Measurements from ENCODE around the gene POGLUT3. TPM values are rescaled to one million over a fixed set of nuclear protein-coding genes. Genes with fewer than 3 reads are reported as not detected.

POGLUT3 gene
- total and polyA plus RNA-seq, 2 experiments from 2014 or later = 7.6 to 12.2 TPM

DNA sequence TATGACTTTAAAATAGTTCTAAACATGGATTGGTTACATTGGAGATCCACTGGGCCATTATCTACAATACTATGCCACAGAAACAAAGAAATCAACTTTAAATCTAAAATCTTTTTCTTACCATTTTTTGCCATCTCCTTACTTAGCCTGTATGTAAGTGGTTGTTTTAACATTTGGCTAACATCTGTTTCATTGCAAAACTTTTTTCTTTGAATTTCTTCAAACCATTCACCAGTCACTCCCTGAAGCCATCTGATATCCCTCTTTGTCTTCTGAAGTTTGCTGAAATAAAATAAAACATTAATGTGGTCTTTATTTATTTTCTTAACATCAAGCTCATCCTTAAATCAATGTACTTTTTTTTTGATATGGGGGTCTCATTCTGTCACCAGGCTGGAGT lies 43.3 kb upstream of the POGLUT3 start (continued):
- TF ChIP-seq, protein P1, sequence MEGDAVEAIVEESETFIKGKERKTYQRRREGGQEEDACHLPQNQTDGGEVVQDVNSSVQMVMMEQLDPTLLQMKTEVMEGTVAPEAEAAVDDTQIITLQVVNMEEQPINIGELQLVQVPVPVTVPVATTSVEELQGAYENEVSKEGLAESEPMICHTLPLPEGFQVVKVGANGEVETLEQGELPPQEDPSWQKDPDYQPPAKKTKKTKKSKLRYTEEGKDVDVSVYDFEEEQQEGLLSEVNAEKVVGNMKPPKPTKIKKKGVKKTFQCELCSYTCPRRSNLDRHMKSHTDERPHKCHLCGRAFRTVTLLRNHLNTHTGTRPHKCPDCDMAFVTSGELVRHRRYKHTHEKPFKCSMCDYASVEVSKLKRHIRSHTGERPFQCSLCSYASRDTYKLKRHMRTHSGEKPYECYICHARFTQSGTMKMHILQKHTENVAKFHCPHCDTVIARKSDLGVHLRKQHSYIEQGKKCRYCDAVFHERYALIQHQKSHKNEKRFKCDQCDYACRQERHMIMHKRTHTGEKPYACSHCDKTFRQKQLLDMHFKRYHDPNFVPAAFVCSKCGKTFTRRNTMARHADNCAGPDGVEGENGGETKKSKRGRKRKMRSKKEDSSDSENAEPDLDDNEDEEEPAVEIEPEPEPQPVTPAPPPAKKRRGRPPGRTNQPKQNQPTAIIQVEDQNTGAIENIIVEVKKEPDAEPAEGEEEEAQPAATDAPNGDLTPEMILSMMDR (conservative IDR thresholded peaks at IDR 0.05; ENCODE audit: low read depth in 2 of 2) = no peak

DNA sequence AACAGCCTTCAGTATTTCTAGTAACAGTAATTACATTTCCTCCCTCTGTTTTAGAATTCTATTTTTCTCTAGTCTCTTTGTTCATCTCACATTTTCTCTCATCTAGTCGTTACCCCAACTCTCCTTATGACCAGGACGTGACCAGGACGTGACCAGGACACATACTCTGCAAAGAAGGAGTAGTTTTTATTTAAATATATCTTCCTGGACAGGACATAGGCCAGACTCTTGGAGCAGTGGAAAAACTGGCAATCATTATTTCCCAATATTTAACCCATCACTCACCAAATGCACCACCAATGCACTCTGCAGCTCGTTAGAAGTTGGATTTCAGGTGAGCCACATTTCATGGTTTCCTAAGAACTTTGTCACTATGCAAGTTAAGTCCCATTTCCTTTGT lies 40.3 kb upstream of the POGLUT3 start:
- Histone ChIP-seq H3F3A (replicated peaks; ENCODE audit: low read depth) (no peaks in the 10 kb centered on the region), H3K27ac (ENCODE audit: low read depth) (no peak overlapping the region), H3K4me3 (no peak overlapping the region), H3K9me2 (ENCODE audit: insufficient read depth) (no peaks in the 10 kb centered on the region), H3K4me1 (ENCODE audit: insufficient read depth) (no peaks in the 10 kb centered on the region), H3K4me2 (no peak overlapping the region), H2AFZ (no peak overlapping the region), H3K27me3 (ENCODE audit: insufficient read depth) (no peaks in the 10 kb centered on the region), H3K79me2 (replicated peaks; ENCODE audit: insufficient read depth) (no peaks in the 10 kb centered on the region), H3K36me3 (ENCODE audit: insufficient read depth) (no peaks in the 10 kb centered on the region), H4K20me1 (replicated peaks; ENCODE audit: insufficient read depth) (no peaks in the 10 kb centered on the region)
- DNase-seq (ENCODE audit: low spot score) (no peak), ATAC-seq (no peak)
- Mint-ChIP-seq H3K36me3 (ENCODE audit: low read depth) (no peaks in the 10 kb centered on the region), H3K9me3 (no peaks in the 10 kb centered on the region), H3K27ac (no peak overlapping the region), H3K27me3 (ENCODE audit: insufficient read depth, low read depth, poor library complexity) (no peaks in the 10 kb centered on the region), H3K4me3 (no peak overlapping the region), H3K4me1 (peaks cover 13% of the 10 kb centered on the region; the same call in 2 of the 3 replicates)
- TF ChIP-seq, protein P1 (conservative IDR thresholded peaks at IDR 0.05; ENCODE audit: low read depth in 2 of 2) = no peak
- TF ChIP-seq EZH2 (IDR thresholded peaks at IDR 0.05; ENCODE audit: low read depth, unreplicated experiment) (no peak), STAT1 (IDR thresholded peaks at IDR 0.05; ENCODE audit: unreplicated experiment) (no peak), POLR2AphosphoS5 (IDR thresholded peaks at IDR 0.05; ENCODE audit: low read depth) (no peak), CREB1 (CRISPR knock-in tag; IDR thresholded peaks at IDR 0.05; ENCODE audit: low read depth) (no peak), ZNF331 (CRISPR knock-in tag; IDR thresholded peaks at IDR 0.05; ENCODE audit: low read depth) (no peak), ZNF114 (CRISPR knock-in tag; IDR thresholded peaks at IDR 0.05) (no peak)
- TF ChIP-seq, protein P2, sequence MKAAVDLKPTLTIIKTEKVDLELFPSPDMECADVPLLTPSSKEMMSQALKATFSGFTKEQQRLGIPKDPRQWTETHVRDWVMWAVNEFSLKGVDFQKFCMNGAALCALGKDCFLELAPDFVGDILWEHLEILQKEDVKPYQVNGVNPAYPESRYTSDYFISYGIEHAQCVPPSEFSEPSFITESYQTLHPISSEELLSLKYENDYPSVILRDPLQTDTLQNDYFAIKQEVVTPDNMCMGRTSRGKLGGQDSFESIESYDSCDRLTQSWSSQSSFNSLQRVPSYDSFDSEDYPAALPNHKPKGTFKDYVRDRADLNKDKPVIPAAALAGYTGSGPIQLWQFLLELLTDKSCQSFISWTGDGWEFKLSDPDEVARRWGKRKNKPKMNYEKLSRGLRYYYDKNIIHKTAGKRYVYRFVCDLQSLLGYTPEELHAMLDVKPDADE (IDR thresholded peaks at IDR 0.05) = no peak
- TF ChIP-seq, protein P3, sequence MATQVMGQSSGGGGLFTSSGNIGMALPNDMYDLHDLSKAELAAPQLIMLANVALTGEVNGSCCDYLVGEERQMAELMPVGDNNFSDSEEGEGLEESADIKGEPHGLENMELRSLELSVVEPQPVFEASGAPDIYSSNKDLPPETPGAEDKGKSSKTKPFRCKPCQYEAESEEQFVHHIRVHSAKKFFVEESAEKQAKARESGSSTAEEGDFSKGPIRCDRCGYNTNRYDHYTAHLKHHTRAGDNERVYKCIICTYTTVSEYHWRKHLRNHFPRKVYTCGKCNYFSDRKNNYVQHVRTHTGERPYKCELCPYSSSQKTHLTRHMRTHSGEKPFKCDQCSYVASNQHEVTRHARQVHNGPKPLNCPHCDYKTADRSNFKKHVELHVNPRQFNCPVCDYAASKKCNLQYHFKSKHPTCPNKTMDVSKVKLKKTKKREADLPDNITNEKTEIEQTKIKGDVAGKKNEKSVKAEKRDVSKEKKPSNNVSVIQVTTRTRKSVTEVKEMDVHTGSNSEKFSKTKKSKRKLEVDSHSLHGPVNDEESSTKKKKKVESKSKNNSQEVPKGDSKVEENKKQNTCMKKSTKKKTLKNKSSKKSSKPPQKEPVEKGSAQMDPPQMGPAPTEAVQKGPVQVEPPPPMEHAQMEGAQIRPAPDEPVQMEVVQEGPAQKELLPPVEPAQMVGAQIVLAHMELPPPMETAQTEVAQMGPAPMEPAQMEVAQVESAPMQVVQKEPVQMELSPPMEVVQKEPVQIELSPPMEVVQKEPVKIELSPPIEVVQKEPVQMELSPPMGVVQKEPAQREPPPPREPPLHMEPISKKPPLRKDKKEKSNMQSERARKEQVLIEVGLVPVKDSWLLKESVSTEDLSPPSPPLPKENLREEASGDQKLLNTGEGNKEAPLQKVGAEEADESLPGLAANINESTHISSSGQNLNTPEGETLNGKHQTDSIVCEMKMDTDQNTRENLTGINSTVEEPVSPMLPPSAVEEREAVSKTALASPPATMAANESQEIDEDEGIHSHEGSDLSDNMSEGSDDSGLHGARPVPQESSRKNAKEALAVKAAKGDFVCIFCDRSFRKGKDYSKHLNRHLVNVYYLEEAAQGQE (IDR thresholded peaks at IDR 0.05; ENCODE audit: unreplicated experiment) = no peak
- TF ChIP-seq, protein P4, sequence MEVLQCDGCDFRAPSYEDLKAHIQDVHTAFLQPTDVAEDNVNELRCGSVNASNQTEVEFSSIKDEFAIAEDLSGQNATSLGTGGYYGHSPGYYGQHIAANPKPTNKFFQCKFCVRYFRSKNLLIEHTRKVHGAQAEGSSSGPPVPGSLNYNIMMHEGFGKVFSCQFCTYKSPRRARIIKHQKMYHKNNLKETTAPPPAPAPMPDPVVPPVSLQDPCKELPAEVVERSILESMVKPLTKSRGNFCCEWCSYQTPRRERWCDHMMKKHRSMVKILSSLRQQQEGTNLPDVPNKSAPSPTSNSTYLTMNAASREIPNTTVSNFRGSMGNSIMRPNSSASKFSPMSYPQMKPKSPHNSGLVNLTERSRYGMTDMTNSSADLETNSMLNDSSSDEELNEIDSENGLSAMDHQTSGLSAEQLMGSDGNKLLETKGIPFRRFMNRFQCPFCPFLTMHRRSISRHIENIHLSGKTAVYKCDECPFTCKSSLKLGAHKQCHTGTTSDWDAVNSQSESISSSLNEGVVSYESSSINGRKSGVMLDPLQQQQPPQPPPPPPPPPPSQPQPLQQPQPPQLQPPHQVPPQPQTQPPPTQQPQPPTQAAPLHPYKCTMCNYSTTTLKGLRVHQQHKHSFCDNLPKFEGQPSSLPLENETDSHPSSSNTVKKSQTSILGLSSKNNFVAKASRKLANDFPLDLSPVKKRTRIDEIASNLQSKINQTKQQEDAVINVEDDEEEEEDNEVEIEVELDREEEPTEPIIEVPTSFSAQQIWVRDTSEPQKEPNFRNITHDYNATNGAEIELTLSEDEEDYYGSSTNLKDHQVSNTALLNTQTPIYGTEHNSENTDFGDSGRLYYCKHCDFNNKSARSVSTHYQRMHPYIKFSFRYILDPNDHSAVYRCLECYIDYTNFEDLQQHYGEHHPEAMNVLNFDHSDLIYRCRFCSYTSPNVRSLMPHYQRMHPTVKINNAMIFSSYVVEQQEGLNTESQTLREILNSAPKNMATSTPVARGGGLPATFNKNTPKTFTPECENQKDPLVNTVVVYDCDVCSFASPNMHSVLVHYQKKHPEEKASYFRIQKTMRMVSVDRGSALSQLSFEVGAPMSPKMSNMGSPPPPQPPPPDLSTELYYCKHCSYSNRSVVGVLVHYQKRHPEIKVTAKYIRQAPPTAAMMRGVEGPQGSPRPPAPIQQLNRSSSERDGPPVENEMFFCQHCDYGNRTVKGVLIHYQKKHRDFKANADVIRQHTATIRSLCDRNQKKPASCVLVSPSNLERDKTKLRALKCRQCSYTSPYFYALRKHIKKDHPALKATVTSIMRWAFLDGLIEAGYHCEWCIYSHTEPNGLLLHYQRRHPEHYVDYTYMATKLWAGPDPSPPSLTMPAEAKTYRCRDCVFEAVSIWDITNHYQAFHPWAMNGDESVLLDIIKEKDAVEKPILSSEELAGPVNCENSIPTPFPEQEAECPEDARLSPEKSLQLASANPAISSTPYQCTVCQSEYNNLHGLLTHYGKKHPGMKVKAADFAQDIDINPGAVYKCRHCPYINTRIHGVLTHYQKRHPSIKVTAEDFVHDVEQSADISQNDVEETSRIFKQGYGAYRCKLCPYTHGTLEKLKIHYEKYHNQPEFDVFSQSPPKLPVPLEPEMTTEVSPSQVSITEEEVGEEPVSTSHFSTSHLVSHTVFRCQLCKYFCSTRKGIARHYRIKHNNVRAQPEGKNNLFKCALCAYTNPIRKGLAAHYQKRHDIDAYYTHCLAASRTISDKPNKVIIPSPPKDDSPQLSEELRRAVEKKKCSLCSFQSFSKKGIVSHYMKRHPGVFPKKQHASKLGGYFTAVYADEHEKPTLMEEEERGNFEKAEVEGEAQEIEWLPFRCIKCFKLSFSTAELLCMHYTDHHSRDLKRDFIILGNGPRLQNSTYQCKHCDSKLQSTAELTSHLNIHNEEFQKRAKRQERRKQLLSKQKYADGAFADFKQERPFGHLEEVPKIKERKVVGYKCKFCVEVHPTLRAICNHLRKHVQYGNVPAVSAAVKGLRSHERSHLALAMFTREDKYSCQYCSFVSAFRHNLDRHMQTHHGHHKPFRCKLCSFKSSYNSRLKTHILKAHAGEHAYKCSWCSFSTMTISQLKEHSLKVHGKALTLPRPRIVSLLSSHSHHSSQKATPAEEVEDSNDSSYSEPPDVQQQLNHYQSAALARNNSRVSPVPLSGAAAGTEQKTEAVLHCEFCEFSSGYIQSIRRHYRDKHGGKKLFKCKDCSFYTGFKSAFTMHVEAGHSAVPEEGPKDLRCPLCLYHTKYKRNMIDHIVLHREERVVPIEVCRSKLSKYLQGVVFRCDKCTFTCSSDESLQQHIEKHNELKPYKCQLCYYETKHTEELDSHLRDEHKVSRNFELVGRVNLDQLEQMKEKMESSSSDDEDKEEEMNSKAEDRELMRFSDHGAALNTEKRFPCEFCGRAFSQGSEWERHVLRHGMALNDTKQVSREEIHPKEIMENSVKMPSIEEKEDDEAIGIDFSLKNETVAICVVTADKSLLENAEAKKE (CRISPR knock-in tag; IDR thresholded peaks at IDR 0.05) = no peak

Measured in GM23338 (cell line).